HG02588 (cell line): Measurements from ENCODE around the gene ADAMTS15.

Experiments used
- ATAC-seq: cut with Tn5 transposase; IDR thresholded peaks from one replicate; pipeline ENCODE4 v1.9.1; 2021; ENCODE audit warnings: mild to moderate bottlenecking, moderate library complexity; ENCODE audit not compliant: unreplicated experiment

ADAMTS15 gene, protein sequence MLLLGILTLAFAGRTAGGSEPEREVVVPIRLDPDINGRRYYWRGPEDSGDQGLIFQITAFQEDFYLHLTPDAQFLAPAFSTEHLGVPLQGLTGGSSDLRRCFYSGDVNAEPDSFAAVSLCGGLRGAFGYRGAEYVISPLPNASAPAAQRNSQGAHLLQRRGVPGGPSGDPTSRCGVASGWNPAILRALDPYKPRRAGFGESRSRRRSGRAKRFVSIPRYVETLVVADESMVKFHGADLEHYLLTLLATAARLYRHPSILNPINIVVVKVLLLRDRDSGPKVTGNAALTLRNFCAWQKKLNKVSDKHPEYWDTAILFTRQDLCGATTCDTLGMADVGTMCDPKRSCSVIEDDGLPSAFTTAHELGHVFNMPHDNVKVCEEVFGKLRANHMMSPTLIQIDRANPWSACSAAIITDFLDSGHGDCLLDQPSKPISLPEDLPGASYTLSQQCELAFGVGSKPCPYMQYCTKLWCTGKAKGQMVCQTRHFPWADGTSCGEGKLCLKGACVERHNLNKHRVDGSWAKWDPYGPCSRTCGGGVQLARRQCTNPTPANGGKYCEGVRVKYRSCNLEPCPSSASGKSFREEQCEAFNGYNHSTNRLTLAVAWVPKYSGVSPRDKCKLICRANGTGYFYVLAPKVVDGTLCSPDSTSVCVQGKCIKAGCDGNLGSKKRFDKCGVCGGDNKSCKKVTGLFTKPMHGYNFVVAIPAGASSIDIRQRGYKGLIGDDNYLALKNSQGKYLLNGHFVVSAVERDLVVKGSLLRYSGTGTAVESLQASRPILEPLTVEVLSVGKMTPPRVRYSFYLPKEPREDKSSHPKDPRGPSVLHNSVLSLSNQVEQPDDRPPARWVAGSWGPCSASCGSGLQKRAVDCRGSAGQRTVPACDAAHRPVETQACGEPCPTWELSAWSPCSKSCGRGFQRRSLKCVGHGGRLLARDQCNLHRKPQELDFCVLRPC

DNA sequence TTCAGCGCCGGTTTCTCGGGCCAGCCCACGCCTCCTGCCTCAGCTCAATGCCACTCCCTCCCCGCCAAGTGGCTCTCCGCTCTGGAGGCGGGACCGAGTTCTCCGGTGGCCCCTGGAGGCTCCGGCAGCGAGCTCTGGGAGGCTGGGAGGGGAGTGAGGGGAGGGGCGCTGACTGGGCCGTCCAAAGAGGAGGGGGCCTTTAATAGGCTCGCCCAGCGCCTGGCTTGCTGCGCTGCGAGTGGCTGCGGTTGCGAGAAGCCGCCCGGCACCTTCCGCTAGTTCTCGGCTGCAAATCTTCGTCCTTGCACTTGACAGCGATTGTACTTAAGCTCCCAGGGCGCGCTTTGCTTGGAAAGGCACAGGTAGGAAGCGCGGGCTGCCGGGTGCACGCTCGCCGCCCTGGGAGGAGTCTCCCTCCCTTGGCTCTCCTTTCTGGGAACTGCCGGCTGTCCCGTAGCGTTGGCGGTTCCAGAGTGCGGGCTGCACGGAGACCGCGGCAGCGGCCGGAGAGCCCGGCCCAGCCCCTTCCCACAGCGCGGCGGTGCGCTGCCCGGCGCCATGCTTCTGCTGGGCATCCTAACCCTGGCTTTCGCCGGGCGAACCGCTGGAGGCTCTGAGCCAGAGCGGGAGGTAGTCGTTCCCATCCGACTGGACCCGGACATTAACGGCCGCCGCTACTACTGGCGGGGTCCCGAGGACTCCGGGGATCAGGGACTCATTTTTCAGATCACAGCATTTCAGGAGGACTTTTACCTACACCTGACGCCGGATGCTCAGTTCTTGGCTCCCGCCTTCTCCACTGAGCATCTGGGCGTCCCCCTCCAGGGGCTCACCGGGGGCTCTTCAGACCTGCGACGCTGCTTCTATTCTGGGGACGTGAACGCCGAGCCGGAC is at the start of gene ADAMTS15:
Gene ADAMTS15, plus strand, starts transcription at position 230 of the 894 bp plus-strand sequence. Its CDS starts 329 bp downstream, at position 559.
- ATAC-seq, result no peak

DNA sequence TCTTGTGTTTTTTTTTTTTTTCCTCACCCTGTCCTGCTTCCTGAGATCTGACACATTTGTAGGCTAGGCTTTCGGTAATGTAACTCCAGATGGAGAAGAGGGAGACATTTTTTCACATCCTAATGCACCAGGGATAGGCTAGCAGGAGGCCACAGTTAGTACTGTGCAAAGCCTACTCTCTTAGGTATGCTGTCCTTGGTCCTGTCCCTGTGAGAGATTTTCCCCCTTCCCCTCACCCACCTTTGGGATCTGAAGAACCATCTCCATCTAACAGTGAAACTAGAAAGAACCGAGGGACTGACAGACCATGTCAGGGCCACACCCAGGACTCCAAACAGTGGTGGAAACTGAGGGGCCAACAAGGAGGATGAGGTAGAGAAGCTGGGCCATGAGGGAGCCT is 49.2 kb upstream of the ADAMTS15 start:
- ATAC-seq, result no peak

DNA sequence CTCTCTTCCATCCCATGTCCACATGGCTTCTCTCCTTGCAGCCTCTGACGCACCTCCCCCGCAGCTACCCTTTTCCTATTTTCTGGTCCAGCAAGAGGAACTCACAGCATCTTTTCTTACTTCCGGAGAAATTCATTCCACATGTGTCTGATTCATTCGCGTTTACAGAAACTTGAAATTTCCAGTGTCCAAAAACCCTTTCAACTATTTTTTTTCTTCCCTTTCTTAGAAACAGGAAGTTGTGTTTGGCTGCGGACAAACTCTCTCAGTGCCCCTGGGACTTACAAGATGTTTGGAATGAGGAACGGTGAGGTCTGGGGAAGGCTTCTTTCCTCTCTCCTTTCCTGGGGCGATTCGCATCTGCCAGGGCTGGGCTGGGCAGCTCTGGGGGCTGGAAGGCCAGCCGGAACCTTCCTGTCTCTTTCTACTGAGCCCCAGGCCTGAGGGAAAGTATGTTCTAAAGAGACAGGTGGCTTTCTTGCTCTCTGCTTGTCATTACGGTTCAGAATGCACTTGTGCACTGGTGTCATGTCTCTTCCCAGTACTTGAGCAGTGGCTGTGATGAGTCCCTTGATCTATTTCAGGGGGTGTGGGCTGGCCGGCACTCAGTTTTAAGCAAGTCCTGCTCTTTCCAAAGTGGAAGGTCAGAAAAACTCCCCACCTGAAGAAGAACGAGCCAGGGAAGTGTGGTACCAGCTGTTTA is 47.5 kb upstream of the ADAMTS15 start:
- no peak for ATAC-seq

DNA sequence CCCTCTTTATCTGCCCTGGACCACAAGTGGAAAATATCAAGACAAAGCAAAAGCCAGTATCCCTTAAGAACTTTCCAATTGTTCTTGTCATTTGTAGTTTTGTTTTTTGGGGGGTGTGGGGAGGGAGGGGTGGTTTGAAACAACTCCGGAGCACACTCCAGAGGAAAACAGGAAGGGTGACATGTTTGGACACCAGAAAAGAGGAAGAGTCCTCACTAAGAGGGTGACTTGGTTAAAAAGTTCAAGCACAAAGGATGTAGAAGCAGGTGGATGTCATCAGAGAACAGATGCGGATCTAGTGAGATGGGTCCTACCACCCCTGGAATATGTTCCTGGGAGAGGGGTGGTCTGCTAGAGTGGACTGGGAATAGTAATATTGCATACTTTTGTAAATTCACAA is 45.9 kb upstream of the ADAMTS15 start:
- no peak for ATAC-seq

DNA sequence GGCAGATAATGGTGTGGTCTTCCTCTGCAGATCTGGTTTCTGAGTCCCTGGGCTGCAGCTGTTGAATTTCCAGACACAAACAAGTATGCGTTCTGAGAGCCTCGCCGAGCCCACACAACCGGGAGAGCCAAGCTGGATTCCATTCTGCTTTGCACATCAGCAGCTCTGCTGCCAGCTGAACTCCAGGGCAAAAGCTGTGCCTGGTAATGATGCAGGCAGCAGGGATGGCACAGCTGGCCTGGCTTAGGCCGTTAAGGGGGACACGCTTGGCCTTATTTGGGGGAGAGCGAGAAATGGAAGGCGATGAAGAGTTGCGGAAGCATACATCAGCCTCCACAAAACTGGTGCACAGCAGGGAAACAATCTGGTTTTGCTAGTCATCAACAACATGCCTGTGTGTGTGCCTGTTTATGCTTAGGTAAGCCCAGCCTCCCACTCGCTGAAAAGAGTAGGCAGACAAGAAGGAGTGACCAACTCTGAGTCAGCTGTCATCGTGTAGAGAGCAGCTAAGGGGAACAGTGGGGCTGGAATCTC is 45.1 kb upstream of the ADAMTS15 start:
- ATAC-seq, result no peak

DNA sequence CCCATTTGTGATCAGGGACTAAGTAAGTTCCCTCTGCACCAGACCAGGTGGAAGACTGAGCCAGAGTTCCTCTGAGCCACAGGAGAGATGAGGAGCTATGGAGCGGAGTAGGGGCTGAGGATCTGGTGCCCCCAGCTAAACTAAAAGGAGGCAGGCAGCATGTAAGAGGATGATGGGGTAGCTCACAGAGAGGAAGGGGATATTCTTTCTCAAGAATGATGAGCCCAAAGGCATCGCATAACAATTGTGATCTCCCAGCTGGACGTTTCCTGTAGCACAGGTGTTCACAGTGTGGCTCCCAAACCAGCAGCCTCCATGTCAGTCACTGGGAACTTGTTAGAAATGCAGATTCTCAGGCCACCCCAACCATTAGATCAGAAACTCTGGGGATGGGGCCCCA is 44.5 kb upstream of the ADAMTS15 start:
- no peak for ATAC-seq

DNA sequence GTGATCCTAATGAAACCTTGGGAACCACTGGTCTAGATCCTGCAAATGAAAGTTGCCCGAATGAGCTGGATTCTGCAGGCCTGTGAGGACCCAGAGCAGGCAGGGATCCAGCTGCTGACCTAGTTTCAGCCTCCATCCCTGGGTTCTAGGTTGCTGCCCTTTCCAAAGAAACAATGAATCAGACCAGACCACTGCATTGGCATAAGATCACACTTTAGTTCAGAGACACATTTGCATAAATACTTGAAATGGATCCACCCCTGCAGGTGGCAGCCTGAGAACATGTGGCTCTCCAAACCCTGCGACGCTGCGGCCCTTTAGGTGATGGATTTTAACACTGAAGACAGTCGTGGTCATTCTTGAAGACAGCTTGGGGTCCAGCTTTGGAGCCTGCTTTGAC is 43.7 kb upstream of the ADAMTS15 start:
- no peak for ATAC-seq

DNA sequence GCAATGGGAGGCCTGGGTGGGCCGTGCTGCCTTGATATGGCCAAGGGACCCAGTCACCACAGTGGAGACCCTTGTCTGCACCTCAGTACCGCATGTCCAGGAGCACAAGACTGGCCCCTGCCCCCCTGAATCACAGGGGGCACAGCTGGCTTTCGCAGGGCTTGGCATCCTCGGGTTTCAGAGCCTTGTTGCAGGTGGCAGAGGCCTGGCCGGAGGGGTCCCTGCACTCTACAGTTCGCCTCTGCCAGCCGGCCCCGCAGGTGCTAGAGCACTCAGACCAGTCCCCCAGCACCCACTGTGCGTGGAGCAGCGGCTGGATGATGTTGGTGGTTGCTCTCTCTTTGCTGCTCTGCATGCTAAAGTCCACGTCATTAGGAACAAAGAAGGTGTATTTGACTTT is 43.0 kb upstream of the ADAMTS15 start:
- no peak for ATAC-seq

DNA sequence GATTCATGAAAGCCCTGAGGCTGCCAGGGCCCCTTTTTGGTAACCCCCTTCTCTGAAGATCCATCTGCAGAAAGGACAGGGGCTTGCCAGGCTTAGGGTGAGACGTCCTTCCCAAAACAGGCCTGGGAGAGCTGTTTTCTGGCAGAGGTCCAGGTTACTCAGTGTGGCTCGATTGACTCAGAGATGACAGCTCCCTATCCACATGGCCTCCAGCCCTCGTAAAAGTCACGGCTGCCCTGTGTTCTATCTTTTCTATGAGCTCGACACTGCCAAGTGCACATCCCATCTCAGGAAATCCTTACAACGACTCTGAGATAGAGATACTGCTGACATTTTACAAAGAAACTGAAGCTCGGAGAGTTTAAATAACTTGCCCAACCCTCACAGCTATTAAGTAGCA is 40.5 kb upstream of the ADAMTS15 start:
- no peak for ATAC-seq

DNA sequence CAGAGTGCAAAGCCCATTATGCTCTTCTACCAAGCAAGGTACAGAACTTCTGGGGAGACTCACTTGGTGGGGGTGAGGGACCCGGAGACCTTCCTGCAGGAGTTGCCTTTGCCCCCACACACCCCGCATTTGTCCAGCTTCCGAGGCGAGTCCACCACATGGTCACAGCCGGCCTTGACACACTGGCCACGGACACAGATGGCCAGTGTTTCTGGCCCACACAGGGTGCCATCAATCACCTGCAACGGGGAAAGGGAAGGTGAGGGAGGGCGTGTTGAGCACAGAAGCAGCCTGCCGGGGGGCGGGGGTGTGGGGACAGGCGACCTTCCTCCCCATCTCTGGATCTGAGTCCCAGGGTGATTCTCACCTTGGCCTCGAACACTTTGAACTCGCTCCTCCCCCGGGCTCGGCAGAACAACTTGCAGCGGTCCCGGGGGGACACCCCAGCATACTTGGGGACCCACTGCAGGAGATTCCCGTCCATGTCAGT is 40.0 kb upstream of the ADAMTS15 start:
- no peak for ATAC-seq

DNA sequence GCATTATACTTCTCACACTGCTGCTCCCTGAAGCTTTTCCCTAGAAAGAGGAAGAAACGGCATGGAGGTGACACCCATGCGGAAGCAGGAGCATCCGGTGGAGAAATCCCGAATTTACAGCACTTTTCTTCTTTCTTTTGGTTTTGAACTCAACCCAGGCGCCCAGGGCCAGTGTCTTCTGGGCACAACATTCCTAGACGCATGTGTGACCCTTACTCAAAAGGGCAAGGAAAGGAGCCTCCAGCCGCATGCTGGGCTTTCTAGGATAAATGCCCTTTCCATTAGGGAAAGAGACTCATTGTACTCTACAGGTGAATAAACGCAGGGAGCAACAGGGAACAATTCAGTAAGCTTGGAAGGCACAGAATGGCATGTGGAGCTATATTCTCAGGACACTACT is 39.5 kb upstream of the ADAMTS15 start:
- no peak for ATAC-seq

DNA sequence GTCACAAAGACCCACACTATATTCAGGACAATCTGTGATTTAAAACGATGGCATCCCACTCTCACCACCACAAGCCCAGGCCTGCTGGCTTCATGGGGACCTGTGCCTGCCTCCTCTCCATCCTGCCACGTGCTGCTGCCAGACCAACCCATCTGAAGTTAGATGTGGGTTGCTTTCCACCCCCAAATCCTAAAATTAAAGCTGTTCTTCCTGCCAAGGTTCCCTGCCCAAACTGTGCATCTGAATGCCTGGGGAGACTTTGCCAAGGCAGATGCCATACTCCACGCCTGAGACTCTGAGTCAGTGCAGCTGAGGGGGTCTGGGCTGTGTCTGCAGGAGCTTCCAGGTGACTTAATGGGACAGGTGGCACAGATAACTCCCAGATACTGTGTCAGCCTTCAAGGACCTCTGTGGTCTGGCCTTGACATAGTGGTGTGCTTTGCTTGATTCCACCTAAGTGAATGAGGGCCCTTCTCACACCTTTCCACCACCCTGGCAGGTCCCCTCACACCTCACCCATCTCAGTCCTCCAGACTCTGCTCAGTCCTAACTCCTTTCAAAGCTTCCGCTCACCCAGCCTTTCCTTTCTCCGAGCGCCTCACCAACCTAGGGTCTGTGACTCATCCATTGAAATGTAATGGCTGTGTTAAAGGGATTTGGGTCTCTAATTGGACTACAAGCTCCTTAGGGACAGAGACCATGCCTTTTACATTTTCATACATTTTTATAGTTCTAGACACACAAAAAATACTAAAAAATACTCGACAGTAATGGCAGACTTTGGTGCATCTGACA is 38.7 kb upstream of the ADAMTS15 start:
- no peak for ATAC-seq

DNA sequence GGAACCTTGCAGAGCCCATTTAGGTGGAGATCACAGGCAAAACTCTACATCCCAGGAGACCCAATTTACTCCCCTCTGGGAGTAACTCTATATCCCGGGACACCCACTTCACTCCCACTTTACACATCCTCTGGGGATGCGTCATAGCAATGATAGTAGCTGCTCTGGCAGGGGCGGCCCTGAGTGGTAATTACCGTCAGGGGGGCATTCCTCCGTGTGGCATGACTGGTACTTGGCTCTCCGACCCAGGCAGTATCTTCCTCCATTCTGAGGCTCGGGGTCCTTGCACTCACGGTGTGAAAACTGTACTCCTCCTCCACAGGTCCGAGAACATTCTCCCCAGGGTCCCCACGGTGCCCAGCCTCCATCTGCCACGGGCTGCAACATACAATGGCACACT is 37.2 kb upstream of the ADAMTS15 start:
- no peak for ATAC-seq

DNA sequence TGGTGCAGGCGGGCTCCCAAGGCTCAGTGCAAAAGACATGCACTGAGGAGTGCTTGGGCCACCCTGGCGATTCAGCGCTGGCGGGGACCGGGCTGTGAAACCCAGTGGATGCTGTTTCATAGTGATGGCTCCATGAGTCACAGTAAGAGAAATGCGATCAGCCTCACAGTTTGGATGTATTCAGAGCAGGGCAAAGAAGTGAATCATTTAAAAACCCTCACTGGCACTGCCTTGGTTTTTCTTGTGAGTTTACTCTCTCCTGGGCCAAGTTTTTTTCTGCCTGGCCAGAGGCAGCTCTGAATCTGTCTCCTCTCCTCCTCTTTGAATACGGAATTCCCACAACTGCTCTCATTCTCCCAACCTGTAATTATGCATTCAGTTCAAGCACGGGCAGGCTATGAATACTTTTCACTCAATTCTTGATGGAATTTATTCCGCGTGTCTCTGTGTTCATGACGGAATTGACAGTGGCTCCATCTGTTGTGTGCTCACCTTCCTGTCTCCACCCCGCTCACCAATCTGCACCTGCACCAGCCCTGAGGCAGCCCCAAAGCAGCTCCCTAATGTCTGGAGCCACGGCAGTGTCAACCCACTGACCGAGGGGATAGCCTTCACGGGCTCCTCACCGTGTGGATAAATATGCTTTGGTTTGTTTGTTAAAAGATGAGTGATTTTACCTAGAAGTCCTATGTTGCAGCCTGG is 34.9 kb upstream of the ADAMTS15 start:
- ATAC-seq, result no peak

DNA sequence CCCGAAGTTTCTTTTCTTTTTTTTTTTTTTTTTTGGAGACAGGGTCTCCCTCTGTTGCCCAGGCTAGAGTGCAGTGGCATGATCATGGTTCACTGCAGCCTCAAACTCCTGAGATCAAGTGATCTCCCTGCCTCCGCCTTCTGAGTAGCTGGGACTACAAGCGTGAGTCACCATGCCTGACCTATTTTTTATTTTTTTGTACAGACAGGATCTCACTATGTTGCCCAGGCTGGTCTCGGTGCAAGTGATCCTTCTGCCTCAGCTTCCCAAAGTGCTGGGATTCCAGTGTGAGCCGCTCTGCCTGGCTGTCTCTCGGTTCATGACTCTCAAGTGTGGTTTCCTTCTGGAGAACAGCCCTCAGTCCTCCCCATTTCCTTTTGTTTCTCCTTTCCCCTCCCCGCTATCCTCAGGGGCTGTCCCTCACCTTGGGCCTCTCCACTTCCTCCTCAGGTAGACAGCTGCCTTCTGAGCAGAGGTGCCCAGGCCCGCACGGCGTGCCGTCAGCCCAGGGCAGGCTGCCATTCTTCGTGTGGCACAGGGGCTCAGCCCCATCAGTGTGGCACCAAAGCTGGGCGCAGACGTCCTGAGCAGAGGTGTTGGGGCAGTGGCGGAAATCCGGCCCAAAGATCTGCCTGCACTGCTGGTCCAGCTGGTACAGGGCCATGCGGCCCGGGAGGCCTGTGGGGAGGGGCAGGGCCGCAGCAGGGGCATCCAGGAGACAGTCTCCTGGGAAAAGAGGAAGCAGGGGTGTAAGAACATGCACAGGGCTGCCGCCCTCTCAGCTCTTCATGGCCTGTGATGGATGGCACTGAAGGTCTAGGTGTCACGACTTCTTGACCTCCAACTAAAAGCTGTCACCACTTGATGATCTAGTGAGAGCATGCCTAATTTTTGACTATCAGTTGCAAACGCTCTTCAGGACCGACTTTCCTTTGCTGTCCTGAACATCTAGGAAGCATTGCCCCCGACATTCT is 34.1 kb upstream of the ADAMTS15 start:
- no peak for ATAC-seq

DNA sequence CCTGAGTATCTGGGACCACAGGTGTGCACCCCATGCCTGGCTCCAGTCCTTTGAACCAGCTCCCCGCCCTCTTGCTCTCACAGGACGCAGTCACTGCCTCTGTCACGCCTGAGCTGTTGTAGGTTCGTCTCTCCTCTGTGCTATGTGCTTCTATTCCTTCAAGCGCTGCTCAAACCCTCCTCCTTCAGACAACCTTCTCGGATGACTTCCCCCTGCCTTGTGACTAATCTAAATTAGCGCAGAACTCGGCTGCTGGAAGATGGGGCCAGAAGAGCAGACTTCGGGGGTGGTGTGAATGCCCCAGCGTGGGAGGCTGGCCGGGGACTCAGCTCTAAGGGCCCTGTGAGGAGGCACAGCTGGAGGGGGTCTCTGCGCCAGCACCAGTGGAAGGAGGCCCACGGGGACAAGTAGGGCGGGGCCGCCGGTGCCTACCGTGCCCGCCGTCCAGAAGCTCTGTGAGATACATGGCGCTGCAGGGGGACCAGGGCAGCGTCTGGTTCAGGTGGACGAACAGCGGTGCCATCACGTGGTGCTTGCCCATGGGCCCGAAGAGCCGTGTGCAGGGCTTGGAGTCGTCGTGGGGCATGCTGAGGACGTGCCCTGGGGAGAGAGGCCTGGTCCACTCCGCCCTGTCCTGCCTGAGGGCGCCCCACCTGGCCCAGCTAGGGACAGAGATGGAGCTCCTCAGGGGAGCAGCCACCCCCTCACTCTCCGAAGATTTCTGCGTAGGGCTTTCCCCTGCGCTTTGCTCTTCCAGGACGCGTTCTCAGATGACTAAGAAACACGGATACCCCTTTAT is 32.5 kb upstream of the ADAMTS15 start:
- ATAC-seq, result no peak

DNA sequence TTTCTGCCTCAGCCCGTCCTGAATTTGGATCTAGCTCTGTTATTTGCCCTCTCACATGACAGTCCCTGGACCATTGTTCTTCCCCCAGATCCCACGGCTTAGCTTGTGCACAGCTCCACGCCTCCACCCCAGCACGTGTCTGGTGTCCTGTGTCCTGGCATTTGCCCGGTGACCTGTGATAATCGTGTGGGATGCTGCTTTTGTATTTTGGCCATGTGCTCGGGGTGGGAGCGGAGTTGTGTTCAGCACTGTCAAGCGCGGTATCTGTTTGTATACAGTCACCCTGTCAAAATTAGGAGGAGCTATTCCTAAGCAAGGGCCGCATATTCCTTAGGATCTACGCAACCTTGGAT is 31.9 kb upstream of the ADAMTS15 start:
- ATAC-seq, result no peak
